ENCODE measurements around the gene TRPM6. TPM values are rescaled to one million over a fixed set of nuclear protein-coding genes. Genes with fewer than 3 reads are reported as not detected.

Gene TRPM6
- total and polyA plus RNA-seq, 2 experiments from 2014 or later: 0.23 to 0.87 TPM

- Histone ChIP-seq H3K79me2 (replicated peaks; ENCODE audit: insufficient read depth) (no peaks in the 10 kb centered on the region), H3K9me2 (ENCODE audit: insufficient read depth) (no peaks in the 10 kb centered on the region)
- DNase-seq (ENCODE audit: low spot score): no peak
Measured at GRCh38 chr9:74821636-74822035, 66.1 kb downstream of the TRPM6 start.

More at GRCh38 chr9:74821636-74822035, 66.1 kb downstream of the TRPM6 start:
- H4K20me1 ChIP-seq (replicated peaks; ENCODE audit: insufficient read depth): no peaks in the 10 kb centered on the region
- Mint-ChIP-seq H3K4me3 (no peak overlapping the region), H3K36me3 (ENCODE audit: low read depth) (no peaks in the 10 kb centered on the region), H3K27ac (no peak overlapping the region), H3K4me1 (peaks cover 16% of the 10 kb centered on the region), H3K9me3 (no peaks in the 10 kb centered on the region), H3K27me3 (ENCODE audit: insufficient read depth, low read depth, poor library complexity) (peaks cover 7% of the 10 kb centered on the region)
- no peaks in the 10 kb centered on the region for H3K27me3 ChIP-seq (ENCODE audit: insufficient read depth)
- H3K27ac ChIP-seq (ENCODE audit: low read depth): no peak overlapping the region
- H3K36me3 ChIP-seq (ENCODE audit: insufficient read depth): no peaks in the 10 kb centered on the region
- H3K4me3 ChIP-seq: no peak overlapping the region
- peaks cover 10% of the 10 kb centered on the region for H3K4me1 ChIP-seq (ENCODE audit: insufficient read depth)
- TF ChIP-seq ZNF331 (CRISPR knock-in tag; IDR thresholded peaks at IDR 0.05; ENCODE audit: low read depth) (no peak), NANOG (IDR thresholded peaks at IDR 0.05; ENCODE audit: borderline replicate concordance) (no peak), ZNF462 (CRISPR knock-in tag; IDR thresholded peaks at IDR 0.05) (no peak), JUNB (IDR thresholded peaks at IDR 0.05; ENCODE audit: unreplicated experiment) (no peak), ETS1 (IDR thresholded peaks at IDR 0.05) (no peak), REST (IDR thresholded peaks at IDR 0.05; ENCODE audit: unreplicated experiment) (no peak), STAT1 (IDR thresholded peaks at IDR 0.05; ENCODE audit: unreplicated experiment) (no peak), ZNF114 (CRISPR knock-in tag; IDR thresholded peaks at IDR 0.05) (no peak), CREB1 (CRISPR knock-in tag; IDR thresholded peaks at IDR 0.05; ENCODE audit: low read depth) (no peak), CTCF (conservative IDR thresholded peaks at IDR 0.05; ENCODE audit: low read depth in 2 of 2) (no peak), EZH2phosphoT487 (IDR thresholded peaks at IDR 0.05; ENCODE audit: unreplicated experiment) (no peak), EZH2 (IDR thresholded peaks at IDR 0.05; ENCODE audit: low read depth, unreplicated experiment) (no peak), POLR2AphosphoS5 (IDR thresholded peaks at IDR 0.05; ENCODE audit: low read depth) (no peak)
- no peak for ATAC-seq
- H3K4me2 ChIP-seq: no peak overlapping the region
- no peak overlapping the region for H2AFZ ChIP-seq
- H3F3A ChIP-seq (replicated peaks; ENCODE audit: low read depth): no peaks in the 10 kb centered on the region
